DND-41 (cell line): ENCODE measurements around the gene PRPS1.
"Not testable (repeated sequence)": the region's sequence is repeated elsewhere in the genome, so short reads cannot be mapped to it uniquely, and the experiment has no call there.

Source experiments
- ATAC-seq: fragments of 200-7000 bp; cut with Tn5 transposase; 3 replicates; pipeline ENCODE4 v1.9.1; 2021; ENCODE audit warnings: low read depth; ENCODE audit not compliant: insufficient read depth
- DNase-seq: peaks from one replicate; pipeline ENCODE4 v3.0.0-alpha.2; 2020
- H2AFZ ChIP-seq: 2 replicates; pipeline ENCODE4 v1.6.0; 2012; ENCODE audit warnings: low read depth, low read length
- H3K27ac ChIP-seq: 2 replicates; pipeline ENCODE4 v1.5.1; 2012; ENCODE audit warnings: low read length, inconsistent platforms
- H3K27me3 ChIP-seq: fragments of 200-600 bp; sonication (generic); 2 replicates; pipeline ENCODE4 v1.6.0; 2012; ENCODE audit warnings: low read length, mild to moderate bottlenecking, inconsistent platforms; ENCODE audit not compliant: insufficient read depth, poor library complexity
- H3K36me3 ChIP-seq: 2 replicates; pipeline ENCODE4 v1.5.1; 2012; ENCODE audit warnings: low read length, inconsistent platforms; ENCODE audit not compliant: insufficient read depth
- H3K4me1 ChIP-seq: 2 replicates; pipeline ENCODE4 v1.5.1; 2012; ENCODE audit warnings: mild to moderate bottlenecking, low read length; ENCODE audit not compliant: insufficient read depth
- H3K4me2 ChIP-seq: 2 replicates; pipeline ENCODE4 v1.6.0; 2012; ENCODE audit warnings: mild to moderate bottlenecking, moderate library complexity, low read length, inconsistent platforms; ENCODE audit not compliant: insufficient read depth
- H3K4me3 ChIP-seq, 2 experiments: fragments of 200-600 bp in 1 of 2; shearing (Covaris generic) in 1 of 2; 2 replicates each; pipeline ENCODE4 v1.5.1; 2012 to 2016; ENCODE audit warnings: inconsistent platforms in 2 of 2, low read length in 2 of 2, mild to moderate bottlenecking in 2 of 2, low read depth in 1 of 2, moderate library complexity in 1 of 2
- H3K79me2 ChIP-seq: 2 replicates; pipeline ENCODE4 v1.6.0; 2012; ENCODE audit warnings: low read length, inconsistent platforms; ENCODE audit not compliant: insufficient read depth
- H3K9ac ChIP-seq: 2 replicates; pipeline ENCODE4 v1.6.0; 2012; ENCODE audit warnings: low read depth, mild to moderate bottlenecking, inconsistent platforms, low read length, moderate library complexity
- H3K9me3 ChIP-seq: 2 replicates; pipeline ENCODE4 v1.5.1; 2012; ENCODE audit warnings: low read length, moderate library complexity, mild to moderate bottlenecking, inconsistent platforms; ENCODE audit not compliant: insufficient read depth, severe bottlenecking
- H4K20me1 ChIP-seq: 2 replicates; pipeline ENCODE4 v1.6.0; 2012; ENCODE audit warnings: low read length; ENCODE audit not compliant: insufficient read depth
- EZH2 ChIP-seq: IDR thresholded peaks from 3 replicates; pipeline ENCODE4 v1.6.1; 2012; ENCODE audit warnings: borderline replicate concordance, low read depth, mild to moderate bottlenecking, moderate library complexity, low read length, inconsistent platforms; ENCODE audit not compliant: severe bottlenecking
- TF ChIP-seq, protein P1 (sequence below): IDR thresholded peaks from 2 replicates; pipeline ENCODE4 v1.5.1; 2012; ENCODE audit warnings: borderline replicate concordance, low read length, moderate library complexity, mild to moderate bottlenecking; ENCODE audit not compliant: poor library complexity, severe bottlenecking; ENCODE audit errors: extremely low read depth

PRPS1 gene

DNA sequence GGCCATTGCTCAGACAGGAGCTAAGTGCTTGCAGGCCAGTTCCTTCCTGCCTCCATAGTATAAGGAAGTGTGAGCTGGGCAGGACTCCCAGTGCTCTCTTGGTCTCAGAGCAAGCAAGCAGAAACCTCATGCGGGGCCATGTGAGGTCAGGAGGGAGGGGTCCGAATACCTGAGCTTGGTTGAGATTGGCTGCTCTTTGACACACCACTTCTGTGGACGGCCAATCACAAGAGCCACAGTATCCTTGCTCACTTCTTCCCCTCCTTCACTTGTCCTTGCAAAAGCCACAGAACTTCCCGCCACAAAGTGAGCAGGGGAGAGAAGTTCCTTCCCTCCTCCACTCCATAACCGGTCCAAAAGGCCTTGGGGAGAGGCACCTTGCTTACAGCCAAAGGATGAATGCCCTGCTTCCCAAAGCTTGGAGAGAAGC is 56.7 kb downstream of the PRPS1 start:
- H3K27ac ChIP-seq: no peak overlapping the region
- no peak overlapping the region for H3K4me3 ChIP-seq
- no peak overlapping the region for H2AFZ ChIP-seq
- H3K27me3 ChIP-seq: no peaks in the 10 kb centered on the region
- H3K4me1 ChIP-seq: no peaks in the 10 kb centered on the region
- H3K79me2 ChIP-seq: no peaks in the 10 kb centered on the region
- H3K4me2 ChIP-seq: no peak overlapping the region
- no peak for DNase-seq
- no peaks in the 10 kb centered on the region for H4K20me1 ChIP-seq
- TF ChIP-seq EZH2: no peak
- TF ChIP-seq, protein P1, sequence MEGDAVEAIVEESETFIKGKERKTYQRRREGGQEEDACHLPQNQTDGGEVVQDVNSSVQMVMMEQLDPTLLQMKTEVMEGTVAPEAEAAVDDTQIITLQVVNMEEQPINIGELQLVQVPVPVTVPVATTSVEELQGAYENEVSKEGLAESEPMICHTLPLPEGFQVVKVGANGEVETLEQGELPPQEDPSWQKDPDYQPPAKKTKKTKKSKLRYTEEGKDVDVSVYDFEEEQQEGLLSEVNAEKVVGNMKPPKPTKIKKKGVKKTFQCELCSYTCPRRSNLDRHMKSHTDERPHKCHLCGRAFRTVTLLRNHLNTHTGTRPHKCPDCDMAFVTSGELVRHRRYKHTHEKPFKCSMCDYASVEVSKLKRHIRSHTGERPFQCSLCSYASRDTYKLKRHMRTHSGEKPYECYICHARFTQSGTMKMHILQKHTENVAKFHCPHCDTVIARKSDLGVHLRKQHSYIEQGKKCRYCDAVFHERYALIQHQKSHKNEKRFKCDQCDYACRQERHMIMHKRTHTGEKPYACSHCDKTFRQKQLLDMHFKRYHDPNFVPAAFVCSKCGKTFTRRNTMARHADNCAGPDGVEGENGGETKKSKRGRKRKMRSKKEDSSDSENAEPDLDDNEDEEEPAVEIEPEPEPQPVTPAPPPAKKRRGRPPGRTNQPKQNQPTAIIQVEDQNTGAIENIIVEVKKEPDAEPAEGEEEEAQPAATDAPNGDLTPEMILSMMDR: no peak
- peak; percentile 39; the same call in 1 of the 3 replicates for ATAC-seq
- H3K9ac ChIP-seq: no peak overlapping the region
- H3K9me3 ChIP-seq: no peaks in the 10 kb centered on the region
- H3K36me3 ChIP-seq: no peaks in the 10 kb centered on the region

DNA sequence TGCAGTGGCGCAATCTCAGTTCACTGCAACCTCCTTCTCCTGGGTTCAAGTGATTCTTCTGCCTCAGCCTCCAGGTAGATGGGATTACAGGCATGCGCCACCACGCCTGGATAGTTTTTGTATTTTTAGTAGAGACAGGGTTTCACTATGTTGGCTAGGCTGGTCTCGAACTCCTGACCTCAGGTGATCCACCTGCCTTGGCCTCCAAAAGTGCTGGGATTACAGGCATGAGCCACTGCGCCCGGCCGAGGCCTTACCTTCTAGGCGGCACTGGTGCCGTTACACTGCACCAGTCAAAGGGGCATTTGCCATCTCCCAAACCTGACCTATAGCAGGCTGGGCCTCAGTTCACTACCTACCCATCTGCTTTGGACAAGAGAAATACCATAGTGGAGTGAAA is 57.3 kb downstream of the PRPS1 start:
- H3K4me3 ChIP-seq, H3K4me2 ChIP-seq, H4K20me1 ChIP-seq, H3K9me3 ChIP-seq, DNase-seq, H3K9ac ChIP-seq, H3K4me1 ChIP-seq, H3K79me2 ChIP-seq, H3K36me3 ChIP-seq, H3K27ac ChIP-seq, H2AFZ ChIP-seq, H3K27me3 ChIP-seq, ATAC-seq: not testable (repeated sequence)

DNA sequence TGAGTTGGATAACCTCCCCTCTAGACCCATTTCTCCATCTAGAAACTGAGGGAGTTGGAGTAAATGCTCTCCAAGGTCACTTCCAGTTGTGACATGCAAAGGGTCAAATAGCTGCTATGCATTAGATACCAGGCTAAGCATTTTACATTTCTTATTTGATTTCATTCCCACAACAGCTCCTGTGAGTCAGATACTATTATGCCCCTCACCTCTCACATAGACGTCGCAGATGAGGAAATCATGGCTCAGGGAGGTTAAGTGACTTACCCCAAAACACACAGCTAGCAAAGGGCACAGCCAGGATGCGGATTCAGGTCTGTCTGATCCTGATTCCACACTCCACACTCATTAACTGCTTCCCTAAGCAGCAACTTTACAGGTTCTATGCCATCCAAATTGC is 57.7 kb downstream of the PRPS1 start:
- DNase-seq (no peak), ATAC-seq (no peak)
- no peak for TF ChIP-seq EZH2
- TF ChIP-seq, protein P1: no peak
- Histone ChIP-seq H3K4me3 (no peak overlapping the region), H3K27ac (no peak overlapping the region), H4K20me1 (no peaks in the 10 kb centered on the region), H3K9ac (no peak overlapping the region), H3K4me1 (no peaks in the 10 kb centered on the region), H3K79me2 (no peaks in the 10 kb centered on the region), H3K27me3 (no peaks in the 10 kb centered on the region), H3K4me2 (no peak overlapping the region), H3K9me3 (no peaks in the 10 kb centered on the region), H2AFZ (no peak overlapping the region), H3K36me3 (no peaks in the 10 kb centered on the region)

DNA sequence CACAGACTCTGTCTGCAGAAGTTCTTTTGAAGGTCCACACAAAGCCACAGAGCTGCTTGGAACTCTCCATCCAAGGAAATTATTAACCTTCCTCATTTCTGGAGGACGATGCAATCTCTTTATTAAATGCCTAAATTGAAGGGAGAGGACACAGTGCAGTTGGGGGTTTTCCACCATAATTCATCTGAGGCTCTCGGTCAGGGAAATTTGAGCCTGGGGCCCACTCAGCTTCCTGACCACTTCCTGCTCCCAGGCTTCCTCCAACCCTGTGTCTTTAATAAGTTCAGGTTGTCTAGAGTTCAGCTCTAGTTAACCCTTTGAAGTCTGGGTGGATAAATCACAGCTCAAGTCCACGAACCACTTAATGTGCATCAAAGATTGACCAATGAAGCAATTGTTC is 58.5 kb downstream of the PRPS1 start:
- H3K9me3 ChIP-seq: no peaks in the 10 kb centered on the region
- no peak overlapping the region for H3K4me3 ChIP-seq
- no peaks in the 10 kb centered on the region for H3K79me2 ChIP-seq
- no peaks in the 10 kb centered on the region for H3K27me3 ChIP-seq
- no peak overlapping the region for H2AFZ ChIP-seq
- H3K36me3 ChIP-seq: no peaks in the 10 kb centered on the region
- H3K4me1 ChIP-seq: no peaks in the 10 kb centered on the region
- no peak for ATAC-seq
- no peak for TF ChIP-seq EZH2
- TF ChIP-seq, protein P1: no peak
- no peak for DNase-seq
- H3K27ac ChIP-seq: no peak overlapping the region
- H3K4me2 ChIP-seq: no peak overlapping the region
- H3K9ac ChIP-seq: no peak overlapping the region
- no peaks in the 10 kb centered on the region for H4K20me1 ChIP-seq
